Stimulated activated CD4-positive, alpha-beta T cell treated with anti-CD3 and anti-CD28 coated beads, Interleukin-4, amount 100 ng/mL, for 48 hours (primary cell): ENCODE results near the gene UBE2N.
"Not testable (repeated sequence)": the region's sequence is repeated elsewhere in the genome, so short reads cannot be mapped to it uniquely, and the experiment has no call there.

Experiments
- DNase-seq, 2 donors: peaks; one replicate each; pipeline ENCODE4 v3.0.0-alpha.2; 2020; ENCODE audit warnings: low read depth in 2 of 2

UBE2N gene

GRCh38 chr12:93443576-93443975 is 1.8 kb upstream of the UBE2N start:
- DNase-seq, result no peak

- no peak for DNase-seq
Measured at GRCh38 chr12:93442411-93443340, 929 bp upstream of the UBE2N start.

- DNase-seq, result no peak
Measured at GRCh38 chr12:93441081-93441616, 598 bp downstream of the UBE2N start.

GRCh38 chr12:93440043-93440835 is 1.5 kb downstream of the UBE2N start:
- no peak for DNase-seq

GRCh38 chr12:93438266-93439050 is 3.3 kb downstream of the UBE2N start:
- no peak for DNase-seq

- no peak for DNase-seq
Measured at GRCh38 chr12:93434256-93434865, 7.4 kb downstream of the UBE2N start.

- not testable (repeated sequence) for DNase-seq
Measured at GRCh38 chr12:93432031-93432430, 9.7 kb downstream of the UBE2N start.

GRCh38 chr12:93430280-93430679 is 11.5 kb downstream of the UBE2N start:
- no peak for DNase-seq

- DNase-seq, result no peak
Measured at GRCh38 chr12:93429852-93430251, 11.9 kb downstream of the UBE2N start.

- DNase-seq, result no peak
Measured at GRCh38 chr12:93429448-93429847, 12.3 kb downstream of the UBE2N start.

- DNase-seq, result no peak
Measured at GRCh38 chr12:93427779-93428564, 13.8 kb downstream of the UBE2N start.

GRCh38 chr12:93426412-93426805 is 15.3 kb downstream of the UBE2N start:
- DNase-seq, result no peak

GRCh38 chr12:93425736-93426411 is 15.9 kb downstream of the UBE2N start:
- no peak for DNase-seq

GRCh38 chr12:93422050-93422449 is 19.7 kb downstream of the UBE2N start:
- DNase-seq, result no peak

- no peak for DNase-seq
Measured at GRCh38 chr12:93419388-93420034, 22.2 kb downstream of the UBE2N start.

GRCh38 chr12:93417967-93418480 is 23.7 kb downstream of the UBE2N start:
- no peak for DNase-seq

- no peak for DNase-seq
Measured at GRCh38 chr12:93415723-93416464, 25.9 kb downstream of the UBE2N start.

- no peak for DNase-seq
Measured at GRCh38 chr12:93413064-93413463, 28.7 kb downstream of the UBE2N start.
